H1 (cell line): ENCODE measurements around the gene PRKAG3. TPM values are rescaled to one million over a fixed set of nuclear protein-coding genes. Genes with fewer than 3 reads are reported as not detected.

Experiments used
- CTCF ChIA-PET: fragments of 300-600 bp; sonication (Branson Sonifier 250); formaldehyde crosslinking; loops from one replicate; lab custom pipeline; 2021; ENCODE audit not compliant: partially characterized antibody; lab: Charles Lee
- POLR2A ChIA-PET: fragments of 300-600 bp; sonication (Branson Sonifier 250); formaldehyde crosslinking; loops from one replicate; lab custom pipeline; 2021; ENCODE audit warnings: inconsistent platforms; ENCODE audit not compliant: partially characterized antibody; lab: Charles Lee
- DNase-seq, 2 experiments: peaks; one replicate each; pipeline versions ENCODE4 v3.0.0 to v3.0.0-alpha.2; 2010 to 2022; ENCODE audit warnings: low spot score in 2 of 2, low read depth in 1 of 2, mixed read lengths in 1 of 2
- FAIRE-seq: peaks from 2 replicates; lab custom pipeline; 2011; peaks lifted over from hg19 to GRCh38; lab: Jason Lieb, UNC
- H2AFZ ChIP-seq: 2 replicates; pipeline ENCODE4 v1.8.1; 2012; ENCODE audit warnings: low read length, inconsistent platforms
- H2AK5ac ChIP-seq: 2 replicates; pipeline ENCODE4 v1.6.1; 2013; ENCODE audit warnings: low read depth, low read length
- H2BK120ac ChIP-seq: replicated peaks from 2 replicates; pipeline ENCODE3; 2013; ENCODE audit warnings: low read depth, low read length, inconsistent platforms
- H2BK12ac ChIP-seq: 2 replicates; pipeline ENCODE4 v1.6.1; 2013; ENCODE audit warnings: low read depth, low read length
- H2BK15ac ChIP-seq: 2 replicates; pipeline ENCODE4 v1.6.1; 2013; ENCODE audit warnings: low read length
- H2BK20ac ChIP-seq: 2 replicates; pipeline ENCODE4 v1.6.1; 2013; ENCODE audit warnings: low read length
- H2BK5ac ChIP-seq: 2 replicates; pipeline ENCODE4 v1.6.1; 2013; ENCODE audit warnings: low read depth, low read length
- H3K14ac ChIP-seq: 2 replicates; pipeline ENCODE4 v1.6.1; 2013; ENCODE audit warnings: inconsistent platforms; ENCODE audit not compliant: insufficient read length
- H3K18ac ChIP-seq: 2 replicates; pipeline ENCODE4 v1.6.1; 2013; ENCODE audit warnings: low read length; ENCODE audit errors: extremely low read depth
- H3K23ac ChIP-seq: 2 replicates; pipeline ENCODE4 v1.6.1; 2013; ENCODE audit warnings: inconsistent platforms; ENCODE audit not compliant: insufficient read length
- H3K23me2 ChIP-seq: 2 replicates; pipeline ENCODE4 v1.6.1; 2013; ENCODE audit warnings: low read depth, low read length
- H3K27ac ChIP-seq: 2 replicates; pipeline ENCODE4 v1.6.1; 2011; ENCODE audit warnings: low read depth, low read length, inconsistent platforms
- H3K27me3 ChIP-seq, 4 experiments: replicated peaks in 1 of 4; 1 replicate in 1 of 4; 2 replicates in 3 of 4; pipeline versions ENCODE4 v1.6.1 to v1.8.1; 2011 to 2013; ENCODE audit warnings: low read length in 3 of 4, mild to moderate bottlenecking in 3 of 4, inconsistent platforms in 2 of 4, mixed read lengths in 2 of 4, moderate library complexity in 1 of 4; ENCODE audit not compliant: control insufficient read depth in 3 of 4, insufficient read depth in 3 of 4; ENCODE audit errors: extremely low read depth in 1 of 4
- H3K36me3 ChIP-seq, 4 experiments: 2 replicates each; pipeline versions ENCODE4 v1.6.1 to v1.8.1; 2011 to 2013; ENCODE audit warnings: mild to moderate bottlenecking in 4 of 4, low read length in 3 of 4, moderate library complexity in 2 of 4, control low read depth in 1 of 4, inconsistent platforms in 1 of 4; ENCODE audit not compliant: insufficient read depth in 4 of 4, control insufficient read depth in 2 of 4
- H3K4ac ChIP-seq: replicated peaks from 2 replicates; pipeline ENCODE3; 2013; ENCODE audit warnings: low read length, low read depth, mixed read lengths, inconsistent platforms; ENCODE audit not compliant: insufficient read length
- H3K4me1 ChIP-seq, 4 experiments: replicated peaks in 1 of 4; 1 replicate in 1 of 4; 2 replicates in 3 of 4; pipeline versions ENCODE4 v1.6.1 to v1.8.1; 2011 to 2013; ENCODE audit warnings: low read length in 3 of 4, inconsistent platforms in 2 of 4, mixed read lengths in 1 of 4; ENCODE audit not compliant: insufficient read depth in 4 of 4, control insufficient read depth in 3 of 4
- H3K4me2 ChIP-seq, 2 experiments: 2 replicates each; pipeline versions ENCODE4 v1.6.1 to v1.8.1; 2011 to 2013; ENCODE audit warnings: low read depth in 2 of 2, low read length in 2 of 2, control low read depth in 1 of 2, inconsistent platforms in 1 of 2, mild to moderate bottlenecking in 1 of 2; ENCODE audit not compliant: insufficient read depth in 1 of 2
- H3K4me3 ChIP-seq, 4 experiments: fragments of 200-600, 300-600 bp in 1 of 4; sonication (generic), shearing (Covaris generic), sonication (Bioruptor Twin) in 1 of 4; 2 replicates each; pipeline versions ENCODE4 v1.5.1 to v1.8.1; 2011 to 2016; ENCODE audit warnings: low read length in 4 of 4, low read depth in 3 of 4, control low read depth in 2 of 4, inconsistent platforms in 2 of 4, mild to moderate bottlenecking in 2 of 4, mixed read lengths in 1 of 4, moderate library complexity in 1 of 4; ENCODE audit not compliant: insufficient read depth in 2 of 4; ENCODE audit errors: extremely low read depth in 1 of 4
- H3K56ac ChIP-seq: replicated peaks from 2 replicates; pipeline ENCODE3; 2013; ENCODE audit warnings: low read depth, mild to moderate bottlenecking, mixed read lengths, low read length, inconsistent platforms; ENCODE audit not compliant: insufficient read length
- H3K79me1 ChIP-seq: 2 replicates; pipeline ENCODE4 v1.6.1; 2013; ENCODE audit warnings: low read depth, low read length, control low read depth
- H3K79me2 ChIP-seq, 2 experiments: 2 replicates each; pipeline versions ENCODE4 v1.6.1 to v1.8.1; 2012 to 2013; ENCODE audit warnings: low read length in 2 of 2, mild to moderate bottlenecking in 2 of 2, inconsistent platforms in 1 of 2; ENCODE audit not compliant: insufficient read depth in 2 of 2, control insufficient read depth in 1 of 2
- H3K9ac ChIP-seq, 4 experiments: replicated peaks in 1 of 4; 1 replicate in 1 of 4; 2 replicates in 3 of 4; pipeline versions ENCODE4 v1.6.1 to v1.8.1; 2011 to 2013; ENCODE audit warnings: low read depth in 3 of 4, low read length in 3 of 4, control low read depth in 2 of 4, mild to moderate bottlenecking in 2 of 4, moderate library complexity in 2 of 4, inconsistent platforms in 1 of 4; ENCODE audit errors: extremely low read depth in 1 of 4
- H3K9me3 ChIP-seq, 2 experiments: 2 replicates each; pipeline versions ENCODE4 v1.6.1 to v1.8.1; 2012 to 2013; ENCODE audit warnings: mild to moderate bottlenecking in 2 of 2, moderate library complexity in 2 of 2, control low read depth in 1 of 2, inconsistent platforms in 1 of 2, low read depth in 1 of 2, low read length in 1 of 2, mixed read lengths in 1 of 2; ENCODE audit not compliant: insufficient read depth in 2 of 2
- H4K20me1 ChIP-seq, 2 experiments: replicated peaks in 1 of 2; 2 replicates each; pipeline versions ENCODE3 to v1.8.1; 2011 to 2013; ENCODE audit warnings: inconsistent platforms in 2 of 2, low read length in 2 of 2, mild to moderate bottlenecking in 1 of 2; ENCODE audit not compliant: insufficient read depth in 2 of 2, control insufficient read depth in 1 of 2
- H4K5ac ChIP-seq: 2 replicates; pipeline ENCODE4 v1.6.1; 2013; ENCODE audit warnings: low read length, low read depth, mixed read lengths, inconsistent platforms; ENCODE audit not compliant: insufficient read length
- H4K8ac ChIP-seq: 2 replicates; pipeline ENCODE4 v1.8.0; 2013; ENCODE audit warnings: mild to moderate bottlenecking, moderate library complexity, low read length, inconsistent platforms; ENCODE audit not compliant: insufficient read depth; ENCODE audit errors: extremely low read depth
- H4K91ac ChIP-seq: replicated peaks from 2 replicates; pipeline ENCODE3; 2013; ENCODE audit warnings: low read length, mixed read lengths, inconsistent platforms; ENCODE audit not compliant: insufficient read length
- CBX5 ChIP-seq: fragments of 300-800, 300-1000 bp; sonication (generic); IDR thresholded peaks from 2 replicates; pipeline ENCODE4 v1.7.1; 2016; ENCODE audit warnings: antibody characterized with exemption, low read length, low read depth
- KDM1A ChIP-seq: fragments of 200-600, 300-600 bp; sonication (generic); IDR thresholded peaks from 2 replicates; pipeline ENCODE4 v1.7.1; 2016; ENCODE audit warnings: mild to moderate bottlenecking, low read length, borderline replicate concordance
- SIN3A ChIP-seq, 2 experiments: IDR thresholded peaks in 1 of 2; conservative IDR thresholded peaks in 1 of 2; 2 replicates each; pipeline ENCODE4 v1.6.1; 2011 to 2012; ENCODE audit warnings: low read length in 2 of 2, improper control_type of control experiment in 1 of 2, low read depth in 1 of 2, mild to moderate bottlenecking in 1 of 2
- SIX5 ChIP-seq: IDR thresholded peaks from 2 replicates; pipeline ENCODE4 v1.6.1; 2011; ENCODE audit warnings: mild to moderate bottlenecking, low read depth, low read length
- USF2 ChIP-seq: IDR thresholded peaks from 2 replicates; pipeline ENCODE4 v1.6.1; 2011; ENCODE audit warnings: low read length, improper control_type of control experiment
- WGBS, 2 experiments: shearing (Covaris generic) in 1 of 2; methylation state at CpG; one replicate each; pipeline versions ENCODE4 v1.1.6 to v1.1.7; 2013 to 2015; ENCODE audit warnings: low lambda C conversion rate in 2 of 2, mixed read lengths in 2 of 2, inconsistent platforms in 1 of 2, low coverage in 1 of 2, missing lambda C conversion rate in 1 of 2; ENCODE audit not compliant: insufficient replicate concordance in 2 of 2, insufficient coverage in 1 of 2, insufficient read length in 1 of 2; ENCODE audit errors: extremely low coverage in 1 of 2, missing lambda C conversion rate in 1 of 2; 5-methylcytosine and 5-hydroxymethylcytosine counted together
- polyA plus RNA-seq, 7 experiments: library from polyadenylated mRNA; depleted of rRNA in 3 of 7; stranded (reverse) in 5 of 7; unstranded in 2 of 7; fragments of >200 nt in 5 of 7; fragments of 200-250 nt in 2 of 7; gene quantifications; 1 replicate in 5 of 7; 2 replicates in 1 of 7; 4 replicates in 1 of 7; pipeline versions ENCODE4 v1.2.1 to v1.2.3, GENCODE V29; 2011 to 2013; ENCODE audit warnings: missing spikeins in 2 of 7, mixed read lengths in 2 of 7
- total RNA-seq: library from RNA; stranded (reverse); fragmentation: NEBNext Ultra II Directional; extraction: Animal tissue kit (Norgen Biotek cat#: 25700); gene quantifications from 2 replicates; pipeline ENCODE4 v1.2.1, GENCODE V29; 2021

The PRKAG3 gene
- total and polyA plus RNA-seq, 2 of the 8 experiments (the other 6 are each of a cell fraction or from before 2014, with no cell fraction given) = not detected

GRCh38 chr2:218878926-218879761 is 47.5 kb upstream of the PRKAG3 start:
- no peak overlapping the region for H4K5ac ChIP-seq
- H2BK20ac ChIP-seq = no peak overlapping the region
- no peak overlapping the region for H3K14ac ChIP-seq
- no peak overlapping the region for H3K27ac ChIP-seq
- ChIA-PET CTCF (interaction anchor here (0.6 to 21.8 kb wide), 17 partner anchors 10 to 1494 kb away, joined by 3 to 783 read pairs (median 5); partner anchors contain the start of gene CRYBA2), POLR2A (interaction anchor here (1.6 to 1.8 kb wide), 2 partner anchors 17 to 19 kb away, joined by 3 read pairs; partner anchors contain the start of gene WNT6)
- H3K4me2 ChIP-seq = peak overlapping the region; percentile 67 to 69; a peak in 2 of 4 replicates
- no peak overlapping the region for H4K91ac ChIP-seq
- H3K79me2 ChIP-seq = no peaks in the 10 kb centered on the region
- peaks cover 95 to 98% (median 98%) of the 10 kb centered on the region in 4 experiments for H3K27me3 ChIP-seq
- H2BK12ac ChIP-seq = no peak overlapping the region; the same call in 1 of the 2 replicates
- no peak for FAIRE-seq
- no peaks in the 10 kb centered on the region for H3K9me3 ChIP-seq
- H3K4me1 ChIP-seq = peaks cover 0 to 27% (median 18%) of the 10 kb centered on the region in 4 experiments; a peak in 6 of 7 replicates
- no peak overlapping the region for H3K4ac ChIP-seq
- H2BK5ac ChIP-seq = no peak overlapping the region
- no peak overlapping the region for H3K23ac ChIP-seq
- H4K8ac ChIP-seq = no peak overlapping the region
- peaks cover 0 to 4% (median 0%) of the 10 kb centered on the region in 4 experiments; a peak in 1 of 8 replicates for H3K36me3 ChIP-seq
- no peaks in the 10 kb centered on the region; the same call in 1 of the 2 replicates for H3K79me1 ChIP-seq
- H2AFZ ChIP-seq = no peak overlapping the region
- DNase-seq = no peak
- TF ChIP-seq USF2 (no peak), SIN3A (conservative IDR thresholded peaks at IDR 0.05 in 1 of 2, IDR thresholded peaks at IDR 0.05 in 1 of 2; ENCODE audit: low read depth in 1 of 2, low read length in 2 of 2) (no peak), KDM1A (peak; percentile 76; the same call in 1 of the 2 replicates), CBX5 (no peak), SIX5 (no peak)
- peak overlapping the region in 1 of 4 experiments; percentile 47; a peak in 1 of 8 replicates for H3K4me3 ChIP-seq
- H4K20me1 ChIP-seq = peaks cover 5 to 34% of the 10 kb centered on the region in 2 experiments
- no peak overlapping the region for H2BK15ac ChIP-seq
- no peak overlapping the region for H3K9ac ChIP-seq
- H2AK5ac ChIP-seq = no peak overlapping the region
- WGBS, 2 experiments = 22% methylated on average over 11 of the region's 16 CpGs; no CpG with 5 or more reads in 1 of the 2 experiments
- H3K23me2 ChIP-seq = no peaks in the 10 kb centered on the region; the same call in 1 of the 2 replicates
- no peak overlapping the region for H3K56ac ChIP-seq
- H2BK120ac ChIP-seq = no peak overlapping the region
- no peak overlapping the region for H3K18ac ChIP-seq
